SK-N-SH (cell line): ENCODE data around the gene ZNF688. TPM values are rescaled to one million over a fixed set of nuclear protein-coding genes. Genes with fewer than 3 reads are reported as not detected.

Experiments
- CTCF ChIA-PET: fragments of 300-600, 350-600 bp; formaldehyde crosslinking; extraction: SDS; loops from one replicate; lab custom pipeline; 2021; lab: Yijun Ruan, JAX
- POLR2A ChIA-PET: fragments of 350-600 bp; sonication (Branson Sonifier 250); formaldehyde crosslinking; extraction: SDS; loops from one replicate; lab custom pipeline; 2020; ENCODE audit warnings: antibody characterized with exemption, inconsistent platforms; lab: Yijun Ruan, JAX
- DNase-seq: peaks from one replicate; pipeline ENCODE4 v3.0.0; 2012
- H2AFZ ChIP-seq: fragments of 200-600 bp; sonication (generic); 2 replicates; pipeline ENCODE4 v1.8.1; 2016; ENCODE audit warnings: antibody characterized with exemption, mild to moderate bottlenecking, low read depth
- H3F3A ChIP-seq: fragments of 200-600 bp; sonication (generic); replicated peaks from 2 replicates; pipeline ENCODE3; 2016; ENCODE audit warnings: antibody characterized with exemption, mild to moderate bottlenecking; ENCODE audit not compliant: insufficient read depth
- H3K27ac ChIP-seq, 2 experiments: fragments of 200-500 bp in 1 of 2; fragments of 200-600 bp in 1 of 2; sonication (Bioruptor generic) in 1 of 2; sonication (generic), shearing (Covaris generic) in 1 of 2; 2 replicates each; pipeline versions ENCODE4 v1.5.1 to v1.6.1; 2014 to 2016; ENCODE audit warnings: low read depth in 2 of 2, inconsistent platforms in 1 of 2, low read length in 1 of 2, mild to moderate bottlenecking in 1 of 2, mixed read lengths in 1 of 2
- H3K27me3 ChIP-seq: fragments of 200-600 bp; sonication (generic), shearing (Covaris generic); 2 replicates; pipeline ENCODE4 v1.6.1; 2016; ENCODE audit warnings: mixed run types; ENCODE audit not compliant: insufficient read depth
- H3K36me3 ChIP-seq, 2 experiments: fragments of 200-500 bp in 1 of 2; fragments of 200-600 bp in 1 of 2; sonication (Bioruptor generic) in 1 of 2; sonication (generic) in 1 of 2; replicated peaks in 1 of 2; 2 replicates each; pipeline versions ENCODE3 to v1.5.1; 2014 to 2016; ENCODE audit warnings: low read length in 1 of 2, mild to moderate bottlenecking in 1 of 2; ENCODE audit not compliant: insufficient read depth in 2 of 2, control insufficient read depth in 1 of 2
- H3K4me1 ChIP-seq, 2 experiments: fragments of 200-500 bp in 1 of 2; fragments of 200-600 bp in 1 of 2; sonication (Bioruptor generic) in 1 of 2; sonication (generic), shearing (Covaris generic) in 1 of 2; 2 replicates each; pipeline versions ENCODE4 v1.5.1 to v1.6.1; 2014 to 2016; ENCODE audit warnings: low read depth in 1 of 2, low read length in 1 of 2, mixed run types in 1 of 2; ENCODE audit not compliant: insufficient read depth in 2 of 2, control insufficient read depth in 1 of 2
- H3K4me2 ChIP-seq: fragments of 200-600 bp; sonication (generic), shearing (Covaris generic); 2 replicates; pipeline ENCODE4 v1.6.1; 2017; ENCODE audit warnings: mixed run types
- H3K4me3 ChIP-seq, 2 experiments: fragments of 200-500 bp in 1 of 2; fragments of 200-600 bp in 1 of 2; sonication (Bioruptor generic) in 1 of 2; sonication (generic), shearing (Covaris generic) in 1 of 2; 2 replicates each; pipeline versions ENCODE4 v1.5.1 to v1.8.1; 2014 to 2016; ENCODE audit warnings: low read depth in 2 of 2, inconsistent platforms in 1 of 2, low read length in 1 of 2, mild to moderate bottlenecking in 1 of 2, mixed read lengths in 1 of 2, moderate library complexity in 1 of 2
- H3K79me2 ChIP-seq: fragments of 200-600 bp; sonication (generic); 2 replicates; pipeline ENCODE4 v1.8.1; 2017; ENCODE audit warnings: mild to moderate bottlenecking; ENCODE audit not compliant: insufficient read depth
- H3K9ac ChIP-seq: fragments of 200-600 bp; sonication (generic); 2 replicates; pipeline ENCODE4 v1.6.1; 2017; ENCODE audit warnings: mixed run types
- H3K9me2 ChIP-seq: fragments of 200-600 bp; sonication (generic); 2 replicates; pipeline ENCODE4 v1.6.1; 2017; ENCODE audit warnings: mixed run types
- H3K9me3 ChIP-seq: fragments of 200-600 bp; sonication (generic); 2 replicates; pipeline ENCODE4 v1.6.1; 2017; ENCODE audit warnings: mixed run types, mild to moderate bottlenecking, moderate library complexity
- H4K20me1 ChIP-seq: fragments of 200-600 bp; sonication (generic); 2 replicates; pipeline ENCODE4 v1.6.1; 2017; ENCODE audit warnings: mild to moderate bottlenecking, mixed run types; ENCODE audit not compliant: insufficient read depth
- ELF1 ChIP-seq: IDR thresholded peaks from 2 replicates; pipeline ENCODE4 v1.4.0; 2012
- EP300 ChIP-seq, 2 experiments: IDR thresholded peaks; 2 replicates each; pipeline versions ENCODE4 v1.4.0 to v1.6.1; 2012; ENCODE audit warnings: borderline replicate concordance in 1 of 2, low read depth in 1 of 2, low read length in 1 of 2
- MEF2A ChIP-seq: IDR thresholded peaks from 2 replicates; pipeline ENCODE4 v1.4.0; 2012; ENCODE audit warnings: low read depth, borderline replicate concordance
- MXI1 ChIP-seq: IDR thresholded peaks from 2 replicates; pipeline ENCODE4 v1.6.1; 2012; ENCODE audit warnings: mild to moderate bottlenecking, low read depth, low read length, improper control_type of control experiment
- NFIC ChIP-seq: IDR thresholded peaks from 2 replicates; pipeline ENCODE4 v1.4.0; 2012; ENCODE audit warnings: borderline replicate concordance
- PBX3 ChIP-seq: IDR thresholded peaks from 2 replicates; pipeline ENCODE4; 2012
- POLR2AphosphoS5 ChIP-seq: IDR thresholded peaks from 2 replicates; pipeline ENCODE4 v1.6.1; 2012; ENCODE audit warnings: low read depth, low read length
- RAD21 ChIP-seq: IDR thresholded peaks from 2 replicates; pipeline ENCODE4 v1.6.1; 2012; ENCODE audit warnings: mild to moderate bottlenecking, low read length
- RCOR1 ChIP-seq: fragments of 150-350 bp; IDR thresholded peaks from 2 replicates; pipeline ENCODE4 v1.6.1; 2017; ENCODE audit warnings: antibody characterized with exemption, low read length
- RXRA ChIP-seq: IDR thresholded peaks from 2 replicates; pipeline ENCODE4 v1.4.0; 2012; ENCODE audit warnings: low read depth, mild to moderate bottlenecking, borderline replicate concordance
- SIN3A ChIP-seq: IDR thresholded peaks from 2 replicates; pipeline ENCODE4 v1.6.1; 2012; ENCODE audit warnings: low read depth, mild to moderate bottlenecking, low read length, moderate library complexity, borderline replicate concordance
- YY1 ChIP-seq: IDR thresholded peaks from 2 replicates; pipeline ENCODE4 v1.4.0; 2012; ENCODE audit warnings: low read depth, mild to moderate bottlenecking
- WGBS: methylation state at CpG from one replicate; pipeline ENCODE4 v1.1.6; 2017; ENCODE audit warnings: low lambda C conversion rate; 5-methylcytosine and 5-hydroxymethylcytosine counted together
- polyA plus RNA-seq, 3 experiments: library from polyadenylated mRNA; depleted of rRNA; stranded (reverse); fragments of >200 nt; gene quantifications; 2 replicates each; pipeline ENCODE4 v1.2.3, GENCODE V29; 2012
- TF ChIP-seq, protein P1 (sequence below): IDR thresholded peaks from 2 replicates; pipeline ENCODE4 v1.6.1; 2012; ENCODE audit warnings: mild to moderate bottlenecking, low read depth, low read length, moderate library complexity

Gene ZNF688
- polyA plus RNA-seq, 1 of the 3 experiments (the other 2 are of a cell fraction) = 13.4 TPM

DNA sequence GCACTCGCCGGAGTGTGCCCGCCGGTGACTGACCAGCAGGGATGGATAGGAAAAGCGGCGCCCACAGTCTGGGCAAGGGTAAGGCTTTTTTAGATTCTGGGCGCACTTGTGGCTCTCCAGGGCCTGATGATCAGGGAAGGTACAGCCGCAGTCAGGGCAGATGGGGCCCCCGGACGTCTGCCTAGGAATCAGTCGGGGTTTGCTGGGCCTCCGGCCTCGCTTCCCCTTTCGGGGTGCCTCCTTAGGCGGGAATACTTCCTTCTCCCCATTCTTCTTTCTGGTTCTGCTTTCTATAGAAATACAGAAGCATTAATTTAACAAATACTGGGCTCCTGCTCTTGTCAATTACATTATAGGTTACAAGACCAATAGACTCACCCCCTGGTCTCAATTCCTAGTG, 33.6 kb upstream of the ZNF688 start (continued):
- TF ChIP-seq, protein P1, sequence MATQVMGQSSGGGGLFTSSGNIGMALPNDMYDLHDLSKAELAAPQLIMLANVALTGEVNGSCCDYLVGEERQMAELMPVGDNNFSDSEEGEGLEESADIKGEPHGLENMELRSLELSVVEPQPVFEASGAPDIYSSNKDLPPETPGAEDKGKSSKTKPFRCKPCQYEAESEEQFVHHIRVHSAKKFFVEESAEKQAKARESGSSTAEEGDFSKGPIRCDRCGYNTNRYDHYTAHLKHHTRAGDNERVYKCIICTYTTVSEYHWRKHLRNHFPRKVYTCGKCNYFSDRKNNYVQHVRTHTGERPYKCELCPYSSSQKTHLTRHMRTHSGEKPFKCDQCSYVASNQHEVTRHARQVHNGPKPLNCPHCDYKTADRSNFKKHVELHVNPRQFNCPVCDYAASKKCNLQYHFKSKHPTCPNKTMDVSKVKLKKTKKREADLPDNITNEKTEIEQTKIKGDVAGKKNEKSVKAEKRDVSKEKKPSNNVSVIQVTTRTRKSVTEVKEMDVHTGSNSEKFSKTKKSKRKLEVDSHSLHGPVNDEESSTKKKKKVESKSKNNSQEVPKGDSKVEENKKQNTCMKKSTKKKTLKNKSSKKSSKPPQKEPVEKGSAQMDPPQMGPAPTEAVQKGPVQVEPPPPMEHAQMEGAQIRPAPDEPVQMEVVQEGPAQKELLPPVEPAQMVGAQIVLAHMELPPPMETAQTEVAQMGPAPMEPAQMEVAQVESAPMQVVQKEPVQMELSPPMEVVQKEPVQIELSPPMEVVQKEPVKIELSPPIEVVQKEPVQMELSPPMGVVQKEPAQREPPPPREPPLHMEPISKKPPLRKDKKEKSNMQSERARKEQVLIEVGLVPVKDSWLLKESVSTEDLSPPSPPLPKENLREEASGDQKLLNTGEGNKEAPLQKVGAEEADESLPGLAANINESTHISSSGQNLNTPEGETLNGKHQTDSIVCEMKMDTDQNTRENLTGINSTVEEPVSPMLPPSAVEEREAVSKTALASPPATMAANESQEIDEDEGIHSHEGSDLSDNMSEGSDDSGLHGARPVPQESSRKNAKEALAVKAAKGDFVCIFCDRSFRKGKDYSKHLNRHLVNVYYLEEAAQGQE = no peak
- TF ChIP-seq MXI1 (no peak), RAD21 (no peak), NFIC (no peak), RXRA (no peak)

GRCh38 chr16:30604316-30604947, 32.9 kb upstream of the ZNF688 start:
- Histone ChIP-seq H3F3A (peaks cover 4% of the 10 kb centered on the region), H3K36me3 (peaks cover 22 to 35% of the 10 kb centered on the region in 2 experiments), H3K9ac (no peak overlapping the region), H3K9me2 (no peaks in the 10 kb centered on the region), H3K27me3 (no peaks in the 10 kb centered on the region), H3K9me3 (no peaks in the 10 kb centered on the region), H3K4me3 (no peak overlapping the region), H4K20me1 (no peaks in the 10 kb centered on the region), H3K4me2 (no peak overlapping the region), H2AFZ (no peak overlapping the region), H3K4me1 (peaks cover 5 to 6% of the 10 kb centered on the region in 2 experiments; a peak in 2 of 4 replicates), H3K79me2 (peaks cover 22% of the 10 kb centered on the region), H3K27ac (no peak overlapping the region)
- ChIA-PET POLR2A (no interaction called here), CTCF (interaction anchor here (1.0 kb wide), 1 partner anchor 32 kb away, joined by 3 read pairs; no protein-coding TSS in a partner anchor)
- WGBS = 95% methylated on average over 48 of the region's 49 CpGs
- DNase-seq = no peak
- no peak for TF ChIP-seq POLR2AphosphoS5
- no peak for TF ChIP-seq ELF1
- no peak for TF ChIP-seq PBX3
- TF ChIP-seq RCOR1 = no peak
- no peak for TF ChIP-seq RAD21
- no peak for TF ChIP-seq MEF2A
- TF ChIP-seq YY1 = no peak
- TF ChIP-seq SIN3A = no peak
- TF ChIP-seq EP300 (IDR thresholded peaks at IDR 0.05; ENCODE audit: borderline replicate concordance in 1 of 2, low read depth in 1 of 2, low read length in 1 of 2) = no peak
